HepG2 (cell line): ENCODE results near the gene THADA. TPM values are rescaled to one million over a fixed set of nuclear protein-coding genes. Genes with fewer than 3 reads are reported as not detected.

Experiments
- ATAC-seq: fragments of 200-7000 bp; cut with Tn5 transposase; 3 replicates; pipeline ENCODE4 v1.9.1; 2020; ENCODE audit warnings: mild to moderate bottlenecking, moderate library complexity
- BruUV-seq: library from RNA; stranded (reverse); fragments of 400-500 nt; replicated peaks from 2 replicates; lab custom pipeline; 2021; lab: Mats Ljungman, UMichigan
- CTCF ChIA-PET: fragments of 300-600 bp; formaldehyde crosslinking; extraction: SDS; loops from one replicate; lab custom pipeline; 2021; ENCODE audit warnings: low total read pairs, inconsistent platforms, low intra/inter-chr PET ratio; lab: Yijun Ruan, JAX
- POLR2A ChIA-PET: fragments of 350-600 bp; sonication (Branson Sonifier 250); formaldehyde crosslinking; loops from one replicate; lab custom pipeline; 2020; ENCODE audit warnings: antibody characterized with exemption, inconsistent platforms; lab: Yijun Ruan, JAX
- DNase-seq: peaks from one replicate; pipeline ENCODE4 v3.0.0-alpha.2; 2015; ENCODE audit warnings: low spot score
- FAIRE-seq: peaks from 3 replicates; lab custom pipeline; 2011; peaks lifted over from hg19 to GRCh38; lab: Jason Lieb, UNC
- H2AFZ ChIP-seq: one replicate; pipeline ENCODE4 v1.6.1; 2011; ENCODE audit warnings: low read length, inconsistent platforms
- H3K27ac ChIP-seq: fragments of 300-600 bp; 3 replicates; pipeline ENCODE4 v1.8.0; 2011; ENCODE audit warnings: mixed run types, mild to moderate bottlenecking, mixed read lengths, low read length, inconsistent platforms; ENCODE audit not compliant: insufficient read depth; ENCODE audit errors: extremely low read length
- H3K27me3 ChIP-seq, 2 experiments: fragments of 200-600 bp in 1 of 2; 2 replicates in 1 of 2; 3 replicates in 1 of 2; pipeline versions ENCODE4 v1.6.0 to v1.8.0; 2011; ENCODE audit warnings: low read length in 2 of 2, mild to moderate bottlenecking in 2 of 2, moderate library complexity in 2 of 2, inconsistent platforms in 1 of 2; ENCODE audit not compliant: insufficient read depth in 2 of 2, control insufficient read depth in 1 of 2
- H3K36me3 ChIP-seq, 2 experiments: fragments of 200-600 bp in 1 of 2; replicated peaks in 1 of 2; 2 replicates in 1 of 2; 3 replicates in 1 of 2; pipeline versions ENCODE4 v1.5.1 to v1.8.0; 2011; ENCODE audit warnings: low read length in 2 of 2, inconsistent platforms in 1 of 2; ENCODE audit not compliant: insufficient read depth in 2 of 2, control insufficient read depth in 1 of 2
- H3K4me1 ChIP-seq: 2 replicates; pipeline ENCODE4 v1.5.1; 2012; ENCODE audit warnings: low read length, inconsistent platforms; ENCODE audit not compliant: insufficient read depth
- H3K4me2 ChIP-seq: 2 replicates; pipeline ENCODE4 v1.6.0; 2011; ENCODE audit warnings: low read depth, low read length, inconsistent platforms
- H3K4me3 ChIP-seq, 3 experiments: fragments of 200-600 bp in 1 of 3; sonication (generic), shearing (Covaris generic) in 1 of 3; replicated peaks in 1 of 3; 2 replicates each; pipeline ENCODE4 v1.5.1; 2011 to 2016; ENCODE audit warnings: low read length in 3 of 3, inconsistent platforms in 2 of 3, low read depth in 2 of 3, mild to moderate bottlenecking in 2 of 3, control low read depth in 1 of 3, mixed read lengths in 1 of 3; ENCODE audit not compliant: insufficient read depth in 1 of 3
- H3K79me2 ChIP-seq: one replicate; pipeline ENCODE4 v1.6.1; 2011; ENCODE audit warnings: low read length, inconsistent platforms; ENCODE audit not compliant: insufficient read depth
- H3K9ac ChIP-seq: 2 replicates; pipeline ENCODE4 v1.6.0; 2011; ENCODE audit warnings: mild to moderate bottlenecking, low read depth, low read length, inconsistent platforms; ENCODE audit not compliant: insufficient read depth
- H3K9me3 ChIP-seq: 2 replicates; pipeline ENCODE4 v1.5.1; 2012; ENCODE audit warnings: mild to moderate bottlenecking, low read length
- H4K20me1 ChIP-seq: 2 replicates; pipeline ENCODE4 v1.6.0; 2011; ENCODE audit warnings: inconsistent platforms, mild to moderate bottlenecking, low read length, moderate library complexity; ENCODE audit not compliant: insufficient read depth
- ADNP ChIP-seq: sonication (generic); formaldehyde crosslinking; IDR thresholded peaks from 2 replicates; pipeline ENCODE4 v1.4.0; 2020; ENCODE audit warnings: missing genetic modification reagents
- DZIP1 ChIP-seq: sonication (generic); formaldehyde crosslinking; IDR thresholded peaks from 2 replicates; pipeline ENCODE4 v1.5.0; 2020; ENCODE audit warnings: mild to moderate bottlenecking, missing genetic modification reagents
- FOXC1 ChIP-seq: sonication (generic); formaldehyde crosslinking; IDR thresholded peaks from 2 replicates; pipeline ENCODE4 v1.8.0; 2022; ENCODE audit warnings: mild to moderate bottlenecking, missing genetic modification reagents, borderline replicate concordance
- ISL2 ChIP-seq: sonication (generic); formaldehyde crosslinking; IDR thresholded peaks from 2 replicates; pipeline ENCODE4 v1.5.0; 2020; ENCODE audit warnings: missing genetic modification reagents
- JUND ChIP-seq: sonication (generic); formaldehyde crosslinking; IDR thresholded peaks from 2 replicates; pipeline ENCODE4 v1.8.0; 2022; ENCODE audit warnings: mild to moderate bottlenecking, missing genetic modification reagents
- NFATC3 ChIP-seq: sonication (generic); formaldehyde crosslinking; IDR thresholded peaks from 2 replicates; pipeline ENCODE4 v1.5.1; 2020; ENCODE audit warnings: mild to moderate bottlenecking, missing genetic modification reagents
- PRDM15 ChIP-seq: sonication (generic); formaldehyde crosslinking; IDR thresholded peaks from 2 replicates; pipeline ENCODE4 v1.4.0; 2020; ENCODE audit warnings: missing genetic modification reagents
- PTBP1 ChIP-seq: fragments of 200-400 bp; formaldehyde crosslinking; IDR thresholded peaks from 2 replicates; pipeline ENCODE4 v1.6.1; 2018; ENCODE audit warnings: low read length, low read depth; ENCODE audit not compliant: poor library complexity, severe bottlenecking
- SETDB1 ChIP-seq: sonication (generic); formaldehyde crosslinking; IDR thresholded peaks from 2 replicates; pipeline ENCODE4 v1.5.1; 2020; ENCODE audit warnings: missing genetic modification reagents, mild to moderate bottlenecking, borderline replicate concordance
- ZBTB38 ChIP-seq: sonication (generic); formaldehyde crosslinking; IDR thresholded peaks from 2 replicates; pipeline ENCODE4 v1.5.1; 2020; ENCODE audit warnings: mild to moderate bottlenecking, missing genetic modification reagents
- ZNF331 ChIP-seq: sonication (generic); formaldehyde crosslinking; IDR thresholded peaks from 2 replicates; pipeline ENCODE4 v1.4.0; 2020; ENCODE audit warnings: missing genetic modification reagents
- ZNF34 ChIP-seq: sonication (generic); formaldehyde crosslinking; IDR thresholded peaks from 2 replicates; pipeline ENCODE4 v1.4.0; 2020; ENCODE audit warnings: mild to moderate bottlenecking, missing genetic modification reagents, borderline replicate concordance
- ZNF546 ChIP-seq: sonication (generic); formaldehyde crosslinking; conservative IDR thresholded peaks from 2 replicates; pipeline ENCODE4 v1.8.1; 2023; ENCODE audit warnings: mild to moderate bottlenecking, missing genetic modification reagents
- ZNF7 ChIP-seq: IDR thresholded peaks from 2 replicates; pipeline ENCODE4 v1.6.1; 2016; ENCODE audit warnings: missing biosample characterization, missing genetic modification reagents
- WGBS: methylation state at CpG from one replicate; pipeline ENCODE4 v1.1.6; 2017; ENCODE audit warnings: low lambda C conversion rate; 5-methylcytosine and 5-hydroxymethylcytosine counted together
- in situ Hi-C: cut with HindIII; loops from 2 replicates; pipeline ENCODE4 v1.10.0; 2017; ENCODE audit warnings: low pct_unique_long_range_greater_than_20kb; ENCODE audit not compliant: extremely low pct_ligation_motif_present
- intact Hi-C: fragments of 100-400 bp; cut with micrococcal nuclease; formaldehyde crosslinking; loops from one replicate; pipeline ENCODE4 v1.10.0; 2022; ENCODE audit not compliant: unreplicated experiment
- polyA plus RNA-seq, 8 experiments: library from polyadenylated mRNA; depleted of rRNA in 3 of 8; stranded (reverse) in 7 of 8; unstranded in 1 of 8; fragments of >200 nt; fragmentation: Illumina TruSeq in 4 of 8; extraction: Trizol in 4 of 8; gene quantifications; 2 replicates each; pipeline versions ENCODE4 v1.2.1 to v1.2.3, GENCODE V29; 2011 to 2016; ENCODE audit warnings: low read depth in 4 of 8, missing spikeins in 1 of 8, mixed read lengths in 1 of 8; ENCODE audit not compliant: insufficient read depth in 1 of 8
- total RNA-seq, 5 experiments: library from RNA; depleted of rRNA; stranded (reverse); fragments of >200 nt; fragmentation: Illumina TruSeq; extraction: Trizol; gene quantifications; 2 replicates each; pipeline ENCODE4 v1.2.3, GENCODE V29; 2016; ENCODE audit warnings: low read depth in 1 of 5
- TF ChIP-seq, protein P1 (sequence below): sonication (generic); formaldehyde crosslinking; IDR thresholded peaks from 2 replicates; pipeline ENCODE4 v1.4.0; 2020; ENCODE audit warnings: missing genetic modification reagents

THADA gene
- total and polyA plus RNA-seq, 2 of the 13 experiments (the other 11 are each of a cell fraction or from before 2014, with no cell fraction given) = 12.7 to 21.7 TPM

- TF ChIP-seq PRDM15 (no peak), ISL2 (CRISPR knock-in tag) (0 out of 2 replicates have a peak, but pooled peaks have one; percentile 43), ZNF331 (no peak), ZNF34 (CRISPR knock-in tag) (no peak), ZNF546 (CRISPR knock-in tag) (no peak), NFATC3 (CRISPR knock-in tag) (no peak), SETDB1 (CRISPR knock-in tag) (no peak)
Measured at GRCh38 chr2:43332653-43333052, 263.2 kb downstream of the THADA start (continued).

- H3K9ac ChIP-seq = no peak overlapping the region
- FAIRE-seq = no peak
- BruUV-seq = no TSS peak
- H3K4me2 ChIP-seq = no peak overlapping the region
- no peak overlapping the region for H3K27ac ChIP-seq
- H4K20me1 ChIP-seq = no peaks in the 10 kb centered on the region
- peaks cover 25% of the 10 kb centered on the region for H3K4me1 ChIP-seq
- no peak overlapping the region for H2AFZ ChIP-seq
- no peak for ATAC-seq
- H3K4me3 ChIP-seq = no peak overlapping the region
- ChIA-PET CTCF (no interaction called here), POLR2A (interaction anchor here (0.5 kb wide), 1 partner anchor 140 kb away, joined by 3 read pairs; no protein-coding TSS in a partner anchor)
- H3K27me3 ChIP-seq = no peaks in the 10 kb centered on the region
- DNase-seq = no peak
- WGBS = 92% methylated on average over 1 of the region's 1 CpG
- in situ Hi-C loops (no loop called here), intact Hi-C loops (no loop called here)
- H3K9me3 ChIP-seq = no peaks in the 10 kb centered on the region
- no peaks in the 10 kb centered on the region; a peak in 1 of 5 replicates for H3K36me3 ChIP-seq
- H3K79me2 ChIP-seq = no peaks in the 10 kb centered on the region
- TF ChIP-seq DZIP1 = no peak
- TF ChIP-seq JUND (CRISPR knock-in tag) = no peak
- TF ChIP-seq PTBP1 = no peak
- no peak for TF ChIP-seq ZBTB38 (CRISPR knock-in tag)
- TF ChIP-seq, protein P1, sequence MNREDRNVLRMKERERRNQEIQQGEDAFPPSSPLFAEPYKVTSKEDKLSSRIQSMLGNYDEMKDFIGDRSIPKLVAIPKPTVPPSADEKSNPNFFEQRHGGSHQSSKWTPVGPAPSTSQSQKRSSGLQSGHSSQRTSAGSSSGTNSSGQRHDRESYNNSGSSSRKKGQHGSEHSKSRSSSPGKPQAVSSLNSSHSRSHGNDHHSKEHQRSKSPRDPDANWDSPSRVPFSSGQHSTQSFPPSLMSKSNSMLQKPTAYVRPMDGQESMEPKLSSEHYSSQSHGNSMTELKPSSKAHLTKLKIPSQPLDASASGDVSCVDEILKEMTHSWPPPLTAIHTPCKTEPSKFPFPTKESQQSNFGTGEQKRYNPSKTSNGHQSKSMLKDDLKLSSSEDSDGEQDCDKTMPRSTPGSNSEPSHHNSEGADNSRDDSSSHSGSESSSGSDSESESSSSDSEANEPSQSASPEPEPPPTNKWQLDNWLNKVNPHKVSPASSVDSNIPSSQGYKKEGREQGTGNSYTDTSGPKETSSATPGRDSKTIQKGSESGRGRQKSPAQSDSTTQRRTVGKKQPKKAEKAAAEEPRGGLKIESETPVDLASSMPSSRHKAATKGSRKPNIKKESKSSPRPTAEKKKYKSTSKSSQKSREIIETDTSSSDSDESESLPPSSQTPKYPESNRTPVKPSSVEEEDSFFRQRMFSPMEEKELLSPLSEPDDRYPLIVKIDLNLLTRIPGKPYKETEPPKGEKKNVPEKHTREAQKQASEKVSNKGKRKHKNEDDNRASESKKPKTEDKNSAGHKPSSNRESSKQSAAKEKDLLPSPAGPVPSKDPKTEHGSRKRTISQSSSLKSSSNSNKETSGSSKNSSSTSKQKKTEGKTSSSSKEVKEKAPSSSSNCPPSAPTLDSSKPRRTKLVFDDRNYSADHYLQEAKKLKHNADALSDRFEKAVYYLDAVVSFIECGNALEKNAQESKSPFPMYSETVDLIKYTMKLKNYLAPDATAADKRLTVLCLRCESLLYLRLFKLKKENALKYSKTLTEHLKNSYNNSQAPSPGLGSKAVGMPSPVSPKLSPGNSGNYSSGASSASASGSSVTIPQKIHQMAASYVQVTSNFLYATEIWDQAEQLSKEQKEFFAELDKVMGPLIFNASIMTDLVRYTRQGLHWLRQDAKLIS (CRISPR knock-in tag) = no peak
- TF ChIP-seq FOXC1 (CRISPR knock-in tag) = no peak
- TF ChIP-seq ADNP (CRISPR knock-in tag) = no peak
- no peak for TF ChIP-seq ZNF7 (CRISPR knock-in tag)
Measured at GRCh38 chr2:43331422-43331821, 264.4 kb downstream of the THADA start.
